Testis (tissue), 2 donors: ENCODE results near the gene NUP93.

Experiments
- CTCF ChIP-seq, 3 experiments: fragments of 450-650 bp in 2 of 3; fragments of 200-600 bp in 1 of 3; sonication (generic) in 1 of 3; IDR thresholded peaks; one replicate each; pipeline ENCODE4 v1.5.1; 2016 to 2019; ENCODE audit warnings: antibody characterized with exemption in 3 of 3, mild to moderate bottlenecking in 2 of 3, moderate library complexity in 1 of 3
- POLR2A ChIP-seq: fragments of 450-650 bp; IDR thresholded peaks from one replicate; pipeline ENCODE4 v1.6.1; 2017; ENCODE audit warnings: antibody characterized with exemption, mild to moderate bottlenecking, moderate library complexity

- TF ChIP-seq POLR2A: no peak
- TF ChIP-seq CTCF (IDR thresholded peaks at IDR 0.05): no peak
Measured at GRCh38 chr16:56797861-56798260, 67.9 kb downstream of the NUP93 start.
